OCI-LY3 (cell line): ENCODE measurements around the gene ALDH1L1.
"Not testable (repeated sequence)": the region's sequence is repeated elsewhere in the genome, so short reads cannot be mapped to it uniquely, and the experiment has no call there.

Experiments used
- H2AFZ ChIP-seq: fragments of 200-600, 300-600 bp; shearing (Covaris generic); 2 replicates; pipeline ENCODE4 v1.6.0; 2014; ENCODE audit warnings: antibody characterized with exemption, low read depth, low read length
- H3K27ac ChIP-seq: fragments of 200-600, 300-600 bp; sonication (generic); 2 replicates; pipeline ENCODE4 v1.5.1; 2014; ENCODE audit warnings: mild to moderate bottlenecking, low read length, moderate library complexity, mixed read lengths
- H3K27me3 ChIP-seq: fragments of 200-600, 300-600 bp; sonication (generic); 2 replicates; pipeline ENCODE4 v1.6.1; 2014; ENCODE audit warnings: low read depth, low read length, mixed read lengths
- H3K36me3 ChIP-seq: fragments of 200-600, 300-600 bp; sonication (generic); replicated peaks from 2 replicates; pipeline ENCODE3; 2014; ENCODE audit warnings: low read depth, low read length, mixed read lengths
- H3K4me1 ChIP-seq: fragments of 300-600, 200-600 bp; sonication (generic); 2 replicates; pipeline ENCODE4 v1.6.1; 2014; ENCODE audit warnings: low read length, mixed read lengths
- H3K4me2 ChIP-seq: fragments of 200-600, 300-600 bp; sonication (generic); 2 replicates; pipeline ENCODE4 v1.6.1; 2014; ENCODE audit warnings: low read length, mixed read lengths
- H3K4me3 ChIP-seq: fragments of 300-600, 200-600 bp; sonication (generic); 2 replicates; pipeline ENCODE4 v1.5.1; 2014; ENCODE audit warnings: antibody characterized with exemption, mild to moderate bottlenecking, low read length, moderate library complexity
- H3K79me2 ChIP-seq: fragments of 300-600, 200-600 bp; shearing (Covaris generic); 2 replicates; pipeline ENCODE4 v1.6.1; 2014; ENCODE audit warnings: mild to moderate bottlenecking, low read length, mixed read lengths
- H3K9ac ChIP-seq: fragments of 300-600, 200-600 bp; shearing (Covaris generic); 2 replicates; pipeline ENCODE4 v1.6.0; 2014; ENCODE audit warnings: mild to moderate bottlenecking, low read length, moderate library complexity
- H3K9me3 ChIP-seq: fragments of 200-600, 300-600 bp; shearing (Covaris generic); 2 replicates; pipeline ENCODE4 v1.6.1; 2014; ENCODE audit warnings: low read length, mixed read lengths; ENCODE audit not compliant: insufficient read depth
- H4K20me1 ChIP-seq: fragments of 200-600, 300-600 bp; sonication (generic); 2 replicates; pipeline ENCODE4 v1.6.1; 2016; ENCODE audit warnings: low read length, mixed read lengths; ENCODE audit not compliant: insufficient read depth
- EZH2phosphoT487 ChIP-seq: fragments of 200-600 bp; shearing (Covaris generic); IDR thresholded peaks from 2 replicates; pipeline ENCODE4 v1.6.1; 2018; ENCODE audit warnings: antibody characterized with exemption, mixed run types, low read depth
- TF ChIP-seq, protein P1 (sequence below): fragments of 200-600, 300-600 bp; sonication (generic); IDR thresholded peaks from 2 replicates; pipeline ENCODE4 v1.5.1; 2014; ENCODE audit warnings: antibody characterized with exemption, low read length, low read depth

ALDH1L1 gene

DNA sequence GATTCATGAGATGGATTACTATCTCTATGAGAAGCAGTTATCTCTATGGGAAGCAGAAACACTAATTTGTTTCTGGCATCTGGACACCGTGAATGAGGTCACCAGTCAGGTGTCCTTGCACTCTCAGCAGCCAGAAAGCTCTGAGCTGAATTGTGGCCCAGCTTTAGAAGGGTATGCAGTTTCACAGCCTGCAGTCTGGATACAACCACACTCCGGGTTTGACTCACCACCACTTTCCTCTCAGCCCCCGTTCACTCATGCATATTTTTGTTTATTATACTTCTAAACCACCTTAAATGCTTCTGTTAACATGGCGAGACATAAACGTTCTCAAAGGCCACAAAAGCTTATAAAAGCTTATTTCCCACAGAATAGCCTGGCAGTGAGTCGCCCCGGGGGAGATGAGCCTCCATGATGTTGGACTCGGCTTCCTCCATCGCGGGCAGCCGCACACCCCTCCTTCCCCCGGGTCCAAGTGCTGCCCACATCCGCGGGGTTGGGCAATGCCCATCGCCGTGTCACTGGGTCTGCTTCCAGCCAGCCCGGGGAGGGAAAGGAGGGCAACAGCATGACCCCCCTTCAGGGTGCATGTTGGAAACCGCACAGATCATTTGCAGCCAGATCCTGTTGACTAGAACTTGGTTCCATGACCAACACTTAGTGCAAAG is 79.6 kb downstream of the ALDH1L1 start:
- Histone ChIP-seq H3K4me3 (no peak overlapping the region), H4K20me1 (no peaks in the 10 kb centered on the region), H3K36me3 (no peaks in the 10 kb centered on the region), H3K27ac (no peak overlapping the region), H3K27me3 (no peaks in the 10 kb centered on the region), H3K9ac (no peak overlapping the region), H3K79me2 (no peaks in the 10 kb centered on the region), H3K9me3 (no peaks in the 10 kb centered on the region), H2AFZ (no peak overlapping the region), H3K4me2 (no peak overlapping the region), H3K4me1 (peaks cover 5% of the 10 kb centered on the region)
- TF ChIP-seq, protein P1, sequence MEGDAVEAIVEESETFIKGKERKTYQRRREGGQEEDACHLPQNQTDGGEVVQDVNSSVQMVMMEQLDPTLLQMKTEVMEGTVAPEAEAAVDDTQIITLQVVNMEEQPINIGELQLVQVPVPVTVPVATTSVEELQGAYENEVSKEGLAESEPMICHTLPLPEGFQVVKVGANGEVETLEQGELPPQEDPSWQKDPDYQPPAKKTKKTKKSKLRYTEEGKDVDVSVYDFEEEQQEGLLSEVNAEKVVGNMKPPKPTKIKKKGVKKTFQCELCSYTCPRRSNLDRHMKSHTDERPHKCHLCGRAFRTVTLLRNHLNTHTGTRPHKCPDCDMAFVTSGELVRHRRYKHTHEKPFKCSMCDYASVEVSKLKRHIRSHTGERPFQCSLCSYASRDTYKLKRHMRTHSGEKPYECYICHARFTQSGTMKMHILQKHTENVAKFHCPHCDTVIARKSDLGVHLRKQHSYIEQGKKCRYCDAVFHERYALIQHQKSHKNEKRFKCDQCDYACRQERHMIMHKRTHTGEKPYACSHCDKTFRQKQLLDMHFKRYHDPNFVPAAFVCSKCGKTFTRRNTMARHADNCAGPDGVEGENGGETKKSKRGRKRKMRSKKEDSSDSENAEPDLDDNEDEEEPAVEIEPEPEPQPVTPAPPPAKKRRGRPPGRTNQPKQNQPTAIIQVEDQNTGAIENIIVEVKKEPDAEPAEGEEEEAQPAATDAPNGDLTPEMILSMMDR, result no peak
- no peak for TF ChIP-seq EZH2phosphoT487

DNA sequence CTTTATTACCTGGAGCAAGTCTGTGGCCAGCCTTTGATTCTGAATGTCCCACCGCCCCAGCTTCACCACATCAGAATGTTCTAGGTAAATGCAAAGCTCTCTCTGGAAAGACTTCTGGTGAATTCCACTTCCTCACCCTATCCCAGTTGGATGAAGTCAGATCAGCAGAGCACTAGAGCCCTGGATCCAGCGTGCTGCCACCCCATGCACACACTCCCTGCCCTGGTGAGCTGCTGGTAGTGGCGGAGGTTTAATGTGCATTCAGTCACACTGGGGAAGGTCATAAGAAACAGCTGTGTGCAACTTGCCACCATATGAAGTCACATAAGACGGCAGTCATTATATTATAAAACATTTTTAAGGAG is 80.1 kb downstream of the ALDH1L1 start:
- H3K27me3 ChIP-seq, result no peaks in the 10 kb centered on the region
- H3K27ac ChIP-seq, result no peak overlapping the region
- no peaks in the 10 kb centered on the region for H3K79me2 ChIP-seq
- H3K4me1 ChIP-seq, result peaks cover 5% of the 10 kb centered on the region
- H3K9me3 ChIP-seq, result no peaks in the 10 kb centered on the region
- H3K4me2 ChIP-seq, result no peak overlapping the region
- H4K20me1 ChIP-seq, result no peaks in the 10 kb centered on the region
- H3K9ac ChIP-seq, result no peak overlapping the region
- no peak overlapping the region for H2AFZ ChIP-seq
- no peaks in the 10 kb centered on the region for H3K36me3 ChIP-seq
- no peak overlapping the region for H3K4me3 ChIP-seq
- TF ChIP-seq EZH2phosphoT487, result no peak
- TF ChIP-seq, protein P1, result no peak

DNA sequence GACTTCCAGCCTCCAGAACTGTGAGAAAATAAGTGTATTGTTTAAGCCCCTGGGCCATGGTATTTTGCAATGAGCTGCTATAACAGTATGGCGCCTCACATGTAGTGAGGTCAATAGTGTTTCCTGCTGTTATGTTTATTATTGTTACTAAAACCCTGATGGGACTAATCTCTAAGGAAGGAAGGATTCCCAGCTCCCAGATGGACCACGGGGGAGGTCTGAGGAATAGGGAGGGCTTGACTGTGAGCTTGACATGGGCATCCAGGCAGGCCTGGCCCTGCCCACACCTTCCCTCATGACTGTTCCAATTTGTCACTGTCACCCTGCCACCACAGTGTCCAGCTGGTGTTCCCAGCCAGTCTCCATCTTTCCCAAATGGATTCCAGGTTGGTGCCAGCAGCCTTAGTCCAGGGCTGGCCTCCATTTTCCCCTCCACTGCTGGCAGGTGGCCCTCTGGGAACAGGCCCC is 82.0 kb downstream of the ALDH1L1 start:
- Histone ChIP-seq H3K36me3 (no peaks in the 10 kb centered on the region), H3K4me2 (no peak overlapping the region), H3K4me3 (no peak overlapping the region), H4K20me1 (no peaks in the 10 kb centered on the region), H3K4me1 (peaks cover 5% of the 10 kb centered on the region), H3K27me3 (no peaks in the 10 kb centered on the region), H3K9me3 (no peaks in the 10 kb centered on the region), H2AFZ (no peak overlapping the region), H3K9ac (no peak overlapping the region), H3K79me2 (no peaks in the 10 kb centered on the region), H3K27ac (no peak overlapping the region)
- TF ChIP-seq, protein P1, result no peak
- no peak for TF ChIP-seq EZH2phosphoT487

DNA sequence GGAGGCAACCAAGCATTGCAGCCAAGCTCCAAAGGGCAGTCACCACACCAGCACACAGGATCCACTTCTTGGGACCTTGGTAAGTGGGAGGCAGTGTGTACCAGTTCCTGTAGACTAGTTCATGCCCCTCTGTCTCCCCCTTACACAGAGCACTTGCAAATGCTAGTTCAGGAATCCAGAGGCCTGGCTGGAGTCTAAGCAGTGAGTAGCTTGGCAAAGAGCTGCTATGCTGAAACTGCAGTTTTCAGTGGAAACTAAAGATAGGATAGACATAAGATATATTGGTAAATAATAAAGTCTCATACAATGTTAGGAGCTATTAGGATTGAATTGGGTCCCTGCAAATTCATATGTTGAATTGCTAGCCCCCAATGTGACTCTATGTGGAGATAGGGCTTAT is 82.6 kb downstream of the ALDH1L1 start:
- Histone ChIP-seq H3K9me3 (no peaks in the 10 kb centered on the region), H3K27ac (no peak overlapping the region), H4K20me1 (no peaks in the 10 kb centered on the region), H3K9ac (no peak overlapping the region), H3K4me3 (no peak overlapping the region), H3K27me3 (no peaks in the 10 kb centered on the region), H3K79me2 (no peaks in the 10 kb centered on the region), H3K4me2 (no peak overlapping the region), H3K4me1 (peaks cover 5% of the 10 kb centered on the region), H3K36me3 (no peaks in the 10 kb centered on the region), H2AFZ (no peak overlapping the region)
- TF ChIP-seq, protein P1, result no peak
- no peak for TF ChIP-seq EZH2phosphoT487

DNA sequence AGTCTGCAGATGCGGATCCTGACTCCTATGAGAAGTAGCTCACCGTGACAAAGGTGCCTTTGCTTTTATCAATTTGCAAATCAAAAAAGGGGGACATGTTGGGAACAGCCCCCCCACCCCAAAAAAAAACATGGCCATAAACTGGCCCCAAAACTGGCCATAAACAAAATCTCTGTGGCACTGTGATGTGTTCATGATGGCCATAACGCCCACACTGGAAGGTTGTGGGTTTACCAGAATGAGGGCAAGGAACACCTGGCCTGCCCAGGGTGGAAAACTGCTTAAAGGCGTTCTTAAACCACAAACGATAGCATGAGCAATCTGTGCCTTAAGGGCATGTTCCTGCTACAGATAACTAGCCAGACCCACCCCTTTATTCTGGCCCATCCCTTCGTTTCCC is 84.1 kb downstream of the ALDH1L1 start:
- H3K9ac ChIP-seq, H2AFZ ChIP-seq, H3K27me3 ChIP-seq, H3K36me3 ChIP-seq, H3K4me2 ChIP-seq, H3K27ac ChIP-seq, H4K20me1 ChIP-seq, H3K4me3 ChIP-seq, H3K9me3 ChIP-seq, H3K79me2 ChIP-seq, H3K4me1 ChIP-seq: not testable (repeated sequence)

DNA sequence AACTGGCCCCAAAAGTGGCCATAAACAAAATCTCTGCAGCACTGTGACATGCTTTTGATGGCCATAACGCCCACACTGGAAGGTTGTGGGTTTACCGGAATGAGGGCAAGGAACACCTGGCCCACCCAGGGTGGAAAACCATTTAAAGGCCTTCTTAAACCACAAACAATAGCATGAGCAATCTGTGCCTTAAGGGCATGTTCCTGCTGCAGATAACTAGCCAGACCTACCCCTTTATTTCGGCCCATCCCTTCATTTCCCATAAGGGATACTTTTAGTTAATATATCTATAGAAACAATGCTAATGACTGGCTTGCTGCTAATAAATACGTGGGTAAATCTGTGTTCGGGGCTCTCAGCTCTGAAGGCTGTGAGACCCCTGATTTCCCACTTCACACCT is 88.3 kb downstream of the ALDH1L1 start:
- not testable (repeated sequence) for H3K9ac ChIP-seq, H3K4me2 ChIP-seq, H3K27me3 ChIP-seq, H2AFZ ChIP-seq, H3K9me3 ChIP-seq, H3K4me1 ChIP-seq, H3K27ac ChIP-seq, H3K79me2 ChIP-seq, H3K36me3 ChIP-seq, H4K20me1 ChIP-seq, H3K4me3 ChIP-seq
